Fibroblast of lung (primary cell): ENCODE measurements around the gene HS3ST2. TPM values are rescaled to one million over a fixed set of nuclear protein-coding genes. Genes with fewer than 3 reads are reported as not detected.

Experiments
- DNase-seq, 2 donors: peaks; one replicate each; pipeline versions ENCODE4 v3.0.0 to v3.0.0-alpha.2; 2010; ENCODE audit warnings: low read depth in 2 of 2
- H2AFZ ChIP-seq: 2 replicates; pipeline ENCODE4 v1.5.1; 2012; ENCODE audit warnings: low read length, control low read depth, inconsistent platforms
- H3K27ac ChIP-seq: 2 replicates; pipeline ENCODE4 v1.5.1; 2011; ENCODE audit warnings: low read length, control low read depth; ENCODE audit not compliant: insufficient read depth
- H3K27me3 ChIP-seq: 2 replicates; pipeline ENCODE4 v1.5.1; 2011; ENCODE audit warnings: mild to moderate bottlenecking, low read length; ENCODE audit not compliant: control insufficient read depth, insufficient read depth
- H3K36me3 ChIP-seq: 2 replicates; pipeline ENCODE4 v1.5.1; 2011; ENCODE audit warnings: low read length; ENCODE audit not compliant: control insufficient read depth, insufficient read depth
- H3K4me1 ChIP-seq: 2 replicates; pipeline ENCODE4 v1.5.1; 2011; ENCODE audit warnings: low read length; ENCODE audit not compliant: control insufficient read depth, insufficient read depth; ENCODE audit errors: extremely low read depth
- H3K4me2 ChIP-seq: 2 replicates; pipeline ENCODE4 v1.5.1; 2011; ENCODE audit warnings: low read length, control low read depth; ENCODE audit not compliant: insufficient read depth; ENCODE audit errors: extremely low read depth
- H3K4me3 ChIP-seq, 4 experiments: fragments of 200-600 bp in 1 of 4; sonication (generic) in 1 of 4; replicated peaks in 1 of 4; 2 replicates each; pipeline ENCODE4 v1.5.1; 2011 to 2016; ENCODE audit warnings: low read length in 4 of 4, low read depth in 3 of 4, mild to moderate bottlenecking in 3 of 4, control low read depth in 2 of 4, inconsistent platforms in 1 of 4, mixed read lengths in 1 of 4; ENCODE audit not compliant: insufficient read depth in 1 of 4; ENCODE audit errors: control extremely low read depth in 1 of 4
- H3K79me2 ChIP-seq: 2 replicates; pipeline ENCODE4 v1.5.1; 2012; ENCODE audit warnings: mild to moderate bottlenecking, low read length, inconsistent platforms; ENCODE audit not compliant: control insufficient read depth, insufficient read depth
- H3K9ac ChIP-seq: 2 replicates; pipeline ENCODE4 v1.5.1; 2011; ENCODE audit warnings: mild to moderate bottlenecking, low read length, control low read depth; ENCODE audit not compliant: insufficient read depth
- H3K9me3 ChIP-seq: 2 replicates; pipeline ENCODE4 v1.5.1; 2012; ENCODE audit warnings: low read depth, low read length; ENCODE audit not compliant: control insufficient read depth, insufficient read depth
- H4K20me1 ChIP-seq: 2 replicates; pipeline ENCODE4 v1.5.1; 2011; ENCODE audit warnings: low read length; ENCODE audit not compliant: control insufficient read depth, insufficient read depth; ENCODE audit errors: extremely low read depth
- EZH2 ChIP-seq: IDR thresholded peaks from 2 replicates; pipeline ENCODE4 v1.5.1; 2012; ENCODE audit warnings: low read length, control low read depth, mild to moderate bottlenecking; ENCODE audit errors: missing control alignments
- polyA plus RNA-seq, 2 donors: library from polyadenylated mRNA; depleted of rRNA in 1 of 2; stranded (reverse) in 1 of 2; unstranded in 1 of 2; fragments of >200 nt; gene quantifications; 2 replicates each; pipeline ENCODE4 v1.2.1, GENCODE V29; 2011 to 2012; ENCODE audit warnings: missing spikeins in 1 of 2
- total RNA-seq: library from RNA; depleted of rRNA; stranded (reverse); fragments of >200 nt; gene quantifications from 2 replicates; pipeline ENCODE4 v1.2.1, GENCODE V29; 2014
- TF ChIP-seq, protein P1 (sequence below), 2 donors: IDR thresholded peaks in 1 of 2; conservative IDR thresholded peaks in 1 of 2; 1 replicate in 1 of 2; 2 replicates in 1 of 2; pipeline ENCODE4 v1.5.1; 2011 to 2012; ENCODE audit warnings: low read length in 2 of 2, control low read depth in 1 of 2, inconsistent platforms in 1 of 2, low read depth in 1 of 2, mild to moderate bottlenecking in 1 of 2

HS3ST2 gene
- total and polyA plus RNA-seq, 2 donors (not counting 1 experiment from before 2014, with no cell fraction given), result not detected

DNA sequence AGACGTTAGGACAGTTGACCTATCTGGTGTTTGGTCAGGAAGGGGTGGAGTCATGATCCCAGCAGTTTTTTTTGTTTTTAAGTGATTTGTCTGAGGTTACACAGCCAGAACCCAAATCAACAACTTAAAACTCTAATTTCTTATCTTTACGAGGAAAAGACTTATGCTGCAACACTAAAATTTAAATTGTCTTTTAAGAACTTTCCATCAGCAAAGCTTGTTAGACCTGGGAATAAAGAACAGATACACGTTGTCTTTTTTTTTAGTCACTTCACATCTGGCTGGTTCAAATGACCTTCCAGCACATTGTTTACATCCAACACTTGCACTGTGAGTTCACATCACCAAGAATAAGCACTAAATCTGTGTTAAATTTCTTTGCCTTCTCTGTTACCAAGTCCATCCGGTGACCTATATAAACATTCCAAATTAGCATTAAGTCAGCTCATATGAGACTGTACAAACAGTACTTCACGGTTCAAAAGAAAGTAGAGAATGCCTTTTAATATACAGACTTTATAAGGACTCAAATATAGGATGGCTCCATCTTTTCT lies 115.0 kb downstream of the HS3ST2 start:
- no peaks in the 10 kb centered on the region for H3K79me2 ChIP-seq
- no peak for DNase-seq
- H3K36me3 ChIP-seq, result no peaks in the 10 kb centered on the region
- H3K4me3 ChIP-seq, result no peak overlapping the region
- no peaks in the 10 kb centered on the region for H4K20me1 ChIP-seq
- no peak overlapping the region for H3K4me2 ChIP-seq
- no peaks in the 10 kb centered on the region for H3K4me1 ChIP-seq
- no peaks in the 10 kb centered on the region for H3K27me3 ChIP-seq
- TF ChIP-seq EZH2, result no peak
- TF ChIP-seq, protein P1, sequence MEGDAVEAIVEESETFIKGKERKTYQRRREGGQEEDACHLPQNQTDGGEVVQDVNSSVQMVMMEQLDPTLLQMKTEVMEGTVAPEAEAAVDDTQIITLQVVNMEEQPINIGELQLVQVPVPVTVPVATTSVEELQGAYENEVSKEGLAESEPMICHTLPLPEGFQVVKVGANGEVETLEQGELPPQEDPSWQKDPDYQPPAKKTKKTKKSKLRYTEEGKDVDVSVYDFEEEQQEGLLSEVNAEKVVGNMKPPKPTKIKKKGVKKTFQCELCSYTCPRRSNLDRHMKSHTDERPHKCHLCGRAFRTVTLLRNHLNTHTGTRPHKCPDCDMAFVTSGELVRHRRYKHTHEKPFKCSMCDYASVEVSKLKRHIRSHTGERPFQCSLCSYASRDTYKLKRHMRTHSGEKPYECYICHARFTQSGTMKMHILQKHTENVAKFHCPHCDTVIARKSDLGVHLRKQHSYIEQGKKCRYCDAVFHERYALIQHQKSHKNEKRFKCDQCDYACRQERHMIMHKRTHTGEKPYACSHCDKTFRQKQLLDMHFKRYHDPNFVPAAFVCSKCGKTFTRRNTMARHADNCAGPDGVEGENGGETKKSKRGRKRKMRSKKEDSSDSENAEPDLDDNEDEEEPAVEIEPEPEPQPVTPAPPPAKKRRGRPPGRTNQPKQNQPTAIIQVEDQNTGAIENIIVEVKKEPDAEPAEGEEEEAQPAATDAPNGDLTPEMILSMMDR (conservative IDR thresholded peaks at IDR 0.05 in 1 of 2, IDR thresholded peaks at IDR 0.05 in 1 of 2; ENCODE audit: low read depth in 1 of 2, low read length in 2 of 2), result no peak
- no peak overlapping the region for H3K9ac ChIP-seq
- no peak overlapping the region for H2AFZ ChIP-seq
- H3K9me3 ChIP-seq, result no peaks in the 10 kb centered on the region
- H3K27ac ChIP-seq, result no peak overlapping the region

DNA sequence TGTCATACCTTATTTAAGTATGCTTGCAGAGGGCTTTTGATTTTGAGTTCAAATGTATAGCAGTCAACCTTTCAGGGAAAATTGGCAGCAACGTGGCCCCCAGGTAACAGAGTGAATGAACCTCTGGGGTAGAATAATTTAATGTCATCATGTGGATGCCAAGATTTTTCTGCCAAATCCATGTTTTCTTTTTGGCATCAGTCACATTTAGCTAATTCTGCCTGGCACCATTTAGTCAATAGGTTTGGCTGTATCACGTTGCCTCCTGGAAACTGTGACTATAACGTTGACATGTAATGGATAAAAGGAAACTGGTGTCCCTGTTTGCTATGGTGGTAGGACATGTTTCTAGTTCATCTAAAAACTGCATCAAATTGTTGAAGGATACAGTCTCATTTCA lies 115.5 kb downstream of the HS3ST2 start:
- no peak overlapping the region for H2AFZ ChIP-seq
- H4K20me1 ChIP-seq, result no peaks in the 10 kb centered on the region
- no peak overlapping the region for H3K9ac ChIP-seq
- TF ChIP-seq, protein P1 (conservative IDR thresholded peaks at IDR 0.05 in 1 of 2, IDR thresholded peaks at IDR 0.05 in 1 of 2; ENCODE audit: low read depth in 1 of 2, low read length in 2 of 2), result no peak
- no peak for TF ChIP-seq EZH2
- no peak for DNase-seq
- no peak overlapping the region for H3K27ac ChIP-seq
- no peak overlapping the region for H3K4me3 ChIP-seq
- no peak overlapping the region for H3K4me2 ChIP-seq
- no peaks in the 10 kb centered on the region for H3K79me2 ChIP-seq
- H3K9me3 ChIP-seq, result no peaks in the 10 kb centered on the region
- no peaks in the 10 kb centered on the region for H3K27me3 ChIP-seq
- H3K4me1 ChIP-seq, result no peaks in the 10 kb centered on the region
- no peaks in the 10 kb centered on the region for H3K36me3 ChIP-seq

DNA sequence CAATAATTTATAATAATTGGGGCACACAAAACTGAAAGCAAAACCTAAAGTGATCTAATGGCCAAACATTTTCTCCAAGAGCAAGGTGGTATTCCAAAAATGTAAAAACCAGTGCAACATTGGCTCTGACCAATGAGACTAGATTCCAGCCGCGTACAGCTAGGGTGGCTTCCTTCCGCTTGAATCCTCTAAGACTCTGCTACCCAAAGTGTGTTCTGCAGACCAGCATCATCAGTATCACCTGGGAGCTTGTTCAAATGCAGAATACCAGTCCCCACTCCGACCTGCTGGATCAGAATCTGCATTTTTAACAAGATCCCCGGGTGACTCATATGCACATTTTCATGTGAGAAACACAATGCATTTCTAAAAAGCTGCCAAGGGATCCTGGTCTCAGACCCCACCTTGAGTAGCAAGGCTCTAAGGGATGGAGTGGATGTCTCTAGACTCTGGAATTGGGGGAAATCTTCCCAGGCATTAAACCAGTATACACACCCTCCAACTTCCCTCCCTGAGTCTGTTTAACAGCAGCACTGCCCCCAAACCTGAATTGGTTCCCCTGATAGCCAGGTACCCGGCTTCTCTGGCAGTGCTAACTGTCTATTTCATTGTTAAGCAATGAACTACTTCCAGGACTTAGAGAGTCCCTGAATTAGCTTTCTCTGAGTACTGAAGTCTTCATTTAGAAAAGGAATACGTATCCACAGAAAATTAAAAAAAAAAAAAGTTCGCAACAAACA lies 118.2 kb downstream of the HS3ST2 start:
- no peak overlapping the region for H3K27ac ChIP-seq
- H3K4me3 ChIP-seq, result no peak overlapping the region
- no peaks in the 10 kb centered on the region for H3K27me3 ChIP-seq
- H3K36me3 ChIP-seq, result no peaks in the 10 kb centered on the region
- no peaks in the 10 kb centered on the region for H3K4me1 ChIP-seq
- DNase-seq, result no peak
- H3K4me2 ChIP-seq, result no peak overlapping the region
- TF ChIP-seq, protein P1 (conservative IDR thresholded peaks at IDR 0.05 in 1 of 2, IDR thresholded peaks at IDR 0.05 in 1 of 2; ENCODE audit: low read depth in 1 of 2, low read length in 2 of 2), result no peak
- TF ChIP-seq EZH2, result no peak
- no peaks in the 10 kb centered on the region for H4K20me1 ChIP-seq
- no peak overlapping the region for H3K9ac ChIP-seq
- H3K79me2 ChIP-seq, result no peaks in the 10 kb centered on the region
- no peak overlapping the region for H2AFZ ChIP-seq
- H3K9me3 ChIP-seq, result no peaks in the 10 kb centered on the region
